ENCODE data around the gene RNF157.

Gene RNF157

DNA sequence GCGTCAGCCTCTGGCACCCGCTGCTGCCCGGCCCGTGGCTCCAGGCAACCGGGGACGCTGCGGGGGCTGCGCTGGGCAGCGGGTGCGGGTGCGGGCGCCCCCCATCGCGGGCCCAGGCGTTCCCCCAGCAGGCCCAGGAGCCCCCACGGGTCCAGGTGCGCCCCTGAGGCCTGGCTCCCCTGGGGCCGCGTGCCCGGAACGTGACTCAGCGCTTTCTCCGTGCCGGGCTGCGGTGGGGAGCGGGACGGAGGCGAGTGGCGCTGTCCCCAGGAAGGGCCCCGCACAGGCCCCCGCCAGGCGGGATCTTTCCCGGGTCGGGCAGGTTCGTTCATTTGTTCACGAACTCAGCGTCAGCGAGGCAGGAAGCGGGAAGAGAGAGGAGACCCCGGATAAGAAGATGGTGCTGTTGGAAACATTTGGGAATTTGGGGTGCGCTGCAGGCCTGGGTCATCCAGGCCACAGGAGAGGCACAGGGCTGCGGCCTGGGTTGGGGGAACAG, 118.3 kb downstream of the RNF157 start:
- no peak for DNase-seq

DNA sequence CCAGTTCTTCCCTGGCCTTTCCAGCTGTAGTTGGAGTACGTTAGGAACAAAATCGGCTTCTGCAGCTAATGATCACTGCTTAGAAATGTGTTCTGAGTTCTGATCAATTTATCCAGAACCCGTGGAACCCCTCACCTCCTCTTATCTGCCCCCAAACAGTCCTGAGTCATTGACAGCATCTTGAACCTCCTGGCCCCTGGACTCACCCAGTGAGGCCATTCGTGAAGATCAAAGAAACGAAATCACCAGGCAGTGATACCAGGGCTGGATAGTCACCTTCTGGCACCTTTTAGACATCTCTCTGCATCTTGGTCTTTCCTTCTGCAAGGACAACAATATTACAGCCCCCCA, 119.7 kb downstream of the RNF157 start:
- no peak for DNase-seq

DNA sequence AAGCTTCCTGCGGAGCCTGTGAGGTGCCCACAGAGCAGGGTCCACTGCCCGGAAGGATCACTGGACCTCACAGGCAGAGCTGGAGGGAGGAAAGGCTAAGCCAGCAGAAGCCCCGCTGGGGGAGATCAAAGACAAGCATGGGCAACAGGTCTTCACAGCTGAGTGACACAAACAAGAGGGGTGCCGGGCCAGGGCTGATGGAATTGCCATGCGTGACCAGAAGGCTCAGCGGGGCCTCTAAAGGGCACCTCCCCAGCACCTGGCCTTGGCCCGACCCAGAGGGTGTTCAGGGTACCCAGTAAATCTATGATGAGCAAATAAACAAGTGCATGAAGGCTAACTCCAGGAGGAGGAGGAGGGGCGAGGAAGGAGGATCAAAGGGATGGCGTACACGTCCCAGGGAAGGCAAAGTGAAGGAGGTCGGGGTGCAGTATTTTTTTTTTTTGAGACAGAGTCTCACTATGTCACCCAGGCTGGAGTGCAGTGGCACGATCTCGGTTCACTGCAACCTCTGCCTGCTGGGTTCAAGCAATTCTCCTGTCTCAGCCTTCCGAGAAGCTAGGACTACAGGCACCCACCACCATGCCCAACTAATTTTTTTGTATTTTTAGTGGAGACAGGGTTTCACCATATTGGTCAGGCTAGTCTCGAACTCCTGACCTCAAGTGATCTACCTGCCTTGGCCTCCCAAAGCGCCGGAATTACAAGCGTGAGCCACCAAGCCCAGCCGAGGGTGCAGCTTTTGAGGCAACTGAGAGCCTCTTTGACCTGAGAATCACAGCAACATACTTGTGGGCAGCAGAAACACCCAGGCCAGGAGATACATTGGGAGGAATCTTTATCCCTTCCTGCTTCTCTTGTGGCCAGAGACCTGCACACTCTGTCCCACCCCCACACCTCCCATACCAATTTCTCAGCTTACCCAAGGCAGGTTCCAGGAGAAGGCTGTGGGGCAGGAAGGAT, 120.6 kb downstream of the RNF157 start:
- no peak for DNase-seq

DNA sequence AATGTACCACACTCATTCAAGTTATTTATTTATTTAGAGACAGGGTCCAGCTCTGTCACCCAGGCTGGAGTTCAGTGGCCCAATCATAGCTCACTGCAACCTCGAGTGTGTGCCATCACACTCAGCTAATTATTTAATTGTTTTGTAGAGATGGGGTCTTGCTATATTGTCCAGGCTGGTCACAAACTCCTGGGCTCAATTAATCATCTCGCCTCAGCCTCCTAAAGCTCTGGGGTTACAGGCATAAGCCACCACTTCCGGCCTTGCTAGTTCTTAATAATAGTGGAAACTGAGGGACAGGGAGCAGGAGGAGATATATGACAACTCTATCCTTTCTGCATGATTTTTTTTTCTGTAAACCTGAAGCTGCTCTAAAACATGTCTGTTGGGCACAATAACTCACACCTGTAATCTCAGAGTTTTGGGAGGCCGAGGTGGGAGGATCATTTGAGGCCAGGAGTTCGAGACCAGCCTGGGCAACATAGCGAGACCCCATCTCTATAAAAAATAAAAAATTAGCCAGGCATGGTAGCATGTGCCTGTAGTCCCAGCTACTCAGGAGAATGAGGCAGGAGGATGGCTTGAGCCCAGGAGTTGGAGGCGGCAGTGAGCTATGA, 125.0 kb downstream of the RNF157 start:
- DNase-seq: no peak

DNA sequence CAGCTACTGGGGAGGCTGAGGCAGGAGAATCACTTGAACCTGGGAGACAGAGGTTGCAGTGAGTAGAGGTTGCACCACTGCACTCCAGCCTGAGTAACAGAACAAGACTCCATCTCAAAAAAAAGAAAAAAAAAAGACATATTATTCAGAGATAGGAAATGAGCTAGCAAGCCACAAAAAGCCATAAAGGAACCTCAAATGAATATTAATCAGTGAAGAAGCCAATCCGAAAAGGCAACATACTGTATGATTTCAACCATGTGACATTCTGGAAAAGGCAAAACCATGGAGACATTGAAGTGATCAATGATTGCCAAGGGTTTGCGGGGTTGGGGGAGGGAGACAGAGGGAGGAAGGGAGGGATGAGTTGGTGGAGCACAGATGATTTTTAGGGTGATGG, 128.3 kb downstream of the RNF157 start:
- no peak for DNase-seq

DNA sequence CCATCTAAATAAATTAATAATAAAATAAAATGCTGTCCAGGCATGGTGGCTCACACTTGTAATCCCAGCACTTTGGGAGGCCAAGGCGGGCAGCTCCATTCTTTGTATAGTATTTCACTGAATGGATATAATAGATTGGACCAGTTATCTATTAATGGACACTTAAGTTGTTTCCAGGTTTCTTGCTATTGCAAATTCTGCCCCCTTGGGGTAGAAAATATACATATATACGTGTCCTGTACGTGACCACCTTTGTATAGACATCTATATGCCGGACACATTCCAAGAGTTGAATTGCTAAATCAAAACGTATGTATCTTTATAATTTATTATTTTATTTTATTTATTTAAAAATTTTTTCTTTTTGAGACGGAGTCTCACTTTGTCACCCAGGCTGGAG, 132.8 kb downstream of the RNF157 start:
- no peak for DNase-seq

DNA sequence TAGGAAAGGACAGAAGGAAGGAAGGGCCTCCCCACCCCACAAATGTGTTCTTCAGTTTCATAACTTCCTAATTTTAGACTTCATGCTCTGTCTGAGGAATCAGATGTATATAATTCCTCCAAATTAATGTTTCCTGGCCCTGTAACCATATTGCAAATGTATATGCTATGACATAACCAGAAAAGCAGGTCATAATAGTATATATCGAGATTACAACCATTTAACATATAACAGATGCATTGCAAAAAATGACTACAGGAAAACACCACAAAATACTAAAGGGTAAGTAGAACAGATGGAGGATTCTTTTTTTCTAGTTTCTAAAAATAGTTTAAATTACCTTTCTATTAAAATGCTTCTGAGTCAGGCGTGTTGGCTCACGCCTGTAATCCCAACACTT, 133.6 kb downstream of the RNF157 start:
- DNase-seq: no peak

DNA sequence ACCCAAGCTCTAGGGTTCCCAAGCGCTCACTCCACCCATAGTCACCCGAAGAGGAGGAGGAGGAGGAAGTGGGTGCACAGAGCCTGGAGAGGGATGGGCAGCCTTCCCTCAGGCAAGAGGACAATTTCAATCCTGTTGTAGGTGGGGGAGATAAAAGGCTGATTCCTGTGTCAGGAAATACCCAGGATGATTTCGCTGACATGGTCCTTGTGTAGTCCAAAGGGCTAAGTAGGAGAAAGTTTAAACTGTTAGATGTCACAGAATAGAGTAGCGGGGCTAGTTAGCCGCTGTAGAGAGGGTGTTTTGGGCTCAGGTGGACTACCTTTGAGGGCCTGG, 135.4 kb downstream of the RNF157 start:
- DNase-seq: no peak

DNA sequence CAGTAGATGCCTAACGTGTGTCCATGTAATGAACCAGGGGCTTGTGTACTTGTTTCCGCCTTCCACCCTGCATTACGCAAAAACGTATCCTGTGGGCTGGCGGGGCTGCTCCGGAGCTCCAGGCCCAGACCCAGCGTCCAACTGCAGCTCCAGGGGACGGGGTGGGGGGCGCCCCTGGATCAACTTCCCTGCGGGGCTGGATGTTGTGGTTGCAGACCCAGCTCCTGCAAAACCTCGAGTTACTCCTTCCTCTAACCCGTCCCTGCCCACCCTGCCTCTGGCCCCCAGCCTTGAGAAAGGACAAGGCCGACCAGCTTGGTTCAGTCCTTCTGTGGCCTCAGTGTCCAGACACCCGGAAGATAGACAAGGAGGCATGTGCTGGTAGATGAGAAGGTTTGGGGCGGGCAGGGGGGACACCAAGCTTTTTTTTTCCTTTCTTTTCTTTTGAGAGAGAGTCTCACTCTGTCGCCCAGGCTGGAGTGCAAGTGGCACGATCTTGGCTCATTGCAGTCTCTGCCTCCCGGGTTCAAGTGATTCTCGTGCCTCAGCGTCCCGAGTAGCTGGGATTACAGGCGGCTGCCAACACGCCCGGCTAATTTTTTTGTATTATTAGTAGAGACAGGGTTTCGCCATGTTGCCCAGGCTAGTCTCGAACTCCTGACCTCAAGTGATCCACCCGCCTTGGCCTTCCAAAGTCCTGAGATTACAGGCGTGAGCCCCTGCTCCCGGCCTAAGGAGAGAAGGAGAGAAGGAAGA, 136.0 kb downstream of the RNF157 start:
- no peak for DNase-seq

DNA sequence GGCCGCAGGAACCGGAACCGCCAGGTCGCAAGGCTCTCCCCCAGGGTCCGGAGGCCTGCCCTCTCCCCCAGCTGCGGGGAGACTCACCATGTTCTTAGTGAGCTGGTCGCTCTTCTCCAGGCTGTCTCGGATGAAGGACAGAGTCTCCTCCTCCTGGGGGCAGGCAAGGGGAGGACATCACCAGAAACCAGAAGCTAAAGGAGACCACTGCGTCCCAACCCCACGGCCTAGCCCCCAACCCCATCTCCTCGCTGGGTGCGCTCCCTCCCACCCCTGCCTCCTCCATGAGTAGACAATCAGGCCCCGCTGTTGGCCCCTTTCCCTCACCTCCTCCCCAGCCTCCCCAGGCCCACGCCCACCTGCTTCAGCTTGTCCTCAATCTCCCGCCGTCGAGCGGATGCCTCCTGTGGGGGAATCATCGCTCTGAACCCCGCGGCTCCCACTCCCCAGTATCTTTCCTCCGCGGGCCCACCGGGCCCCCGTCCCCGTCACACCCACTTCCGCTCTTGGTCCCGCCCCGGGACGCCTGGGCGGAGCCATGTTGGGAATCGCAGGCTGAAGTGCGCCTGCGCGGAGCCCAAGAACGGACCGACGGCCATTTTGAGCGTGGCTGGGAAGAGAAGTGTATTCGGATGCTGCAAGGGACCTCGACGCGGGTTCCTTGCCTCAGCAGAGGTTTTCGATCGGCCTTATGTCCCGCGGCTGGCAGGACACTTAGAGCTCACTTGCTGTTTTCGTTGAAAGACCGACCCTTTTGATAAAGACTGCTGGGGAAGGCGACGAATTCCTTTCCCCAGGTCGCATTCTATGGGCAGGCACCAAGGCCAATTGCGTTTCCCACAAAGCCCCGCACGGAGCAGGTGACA, 136.8 kb downstream of the RNF157 start, which contains the start of gene EXOC7:
TSS of gene EXOC7 (minus strand) at position 514 of the 866 bp plus-strand sequence. CDS start at position 419, 95 bp downstream.
- peak; percentile 97 for DNase-seq

GRCh38 chr17:76102944-76103273, 137.4 kb downstream of the RNF157 start:
- DNase-seq: no peak

DNA sequence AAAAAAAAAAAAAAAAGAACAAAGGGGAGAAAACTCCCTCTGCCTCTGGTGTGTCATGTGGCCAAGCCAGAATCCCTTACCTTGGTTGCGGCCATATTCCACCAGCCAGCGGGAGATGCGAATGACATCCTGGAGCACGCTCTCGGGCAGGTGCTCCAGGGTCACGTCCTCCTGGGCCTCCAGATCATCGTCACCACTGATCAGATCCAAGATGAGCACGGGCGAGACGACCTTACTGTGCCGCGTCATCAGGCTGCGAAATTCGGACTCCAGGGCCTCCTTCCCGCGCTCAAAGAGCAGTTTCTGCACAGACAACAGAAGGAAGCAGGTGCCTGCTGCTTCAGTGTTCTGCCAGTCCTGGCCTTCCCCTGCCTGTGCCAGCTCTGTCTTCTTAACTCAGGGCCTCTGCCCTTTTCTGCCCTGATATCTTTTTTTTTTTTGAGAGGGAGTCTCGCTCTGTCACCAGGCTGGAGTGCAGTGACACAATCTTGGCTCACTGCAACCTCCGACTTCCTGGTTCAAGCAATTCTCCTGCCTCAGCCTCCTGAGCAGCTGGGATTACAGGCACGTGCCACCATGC, 142.5 kb downstream of the RNF157 start:
- DNase-seq: no peak

- no peak for DNase-seq
These were observed 144.3 kb downstream of the RNF157 start for GRCh38 chr17:76095943-76096342.

DNA sequence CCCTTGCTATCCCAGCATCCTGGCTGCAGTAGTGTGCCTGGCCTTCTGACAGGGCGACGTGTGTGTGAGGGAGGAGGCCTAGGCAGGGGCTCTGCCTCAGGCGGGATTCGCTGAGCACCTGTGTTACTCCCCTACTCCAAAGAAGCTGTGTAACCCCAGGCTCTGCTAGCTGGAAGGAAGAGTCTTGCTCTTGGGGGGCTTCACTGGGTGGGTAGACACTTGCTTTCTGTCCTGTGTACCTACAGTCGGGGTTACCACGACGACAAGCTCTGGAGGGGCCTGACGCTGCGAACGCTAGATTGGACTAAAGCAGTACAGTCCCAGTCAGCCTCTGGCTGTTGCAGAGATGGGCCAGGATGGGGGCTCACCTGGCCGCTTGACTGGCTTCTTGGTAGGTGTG, 146.2 kb downstream of the RNF157 start:
- no peak for DNase-seq

DNA sequence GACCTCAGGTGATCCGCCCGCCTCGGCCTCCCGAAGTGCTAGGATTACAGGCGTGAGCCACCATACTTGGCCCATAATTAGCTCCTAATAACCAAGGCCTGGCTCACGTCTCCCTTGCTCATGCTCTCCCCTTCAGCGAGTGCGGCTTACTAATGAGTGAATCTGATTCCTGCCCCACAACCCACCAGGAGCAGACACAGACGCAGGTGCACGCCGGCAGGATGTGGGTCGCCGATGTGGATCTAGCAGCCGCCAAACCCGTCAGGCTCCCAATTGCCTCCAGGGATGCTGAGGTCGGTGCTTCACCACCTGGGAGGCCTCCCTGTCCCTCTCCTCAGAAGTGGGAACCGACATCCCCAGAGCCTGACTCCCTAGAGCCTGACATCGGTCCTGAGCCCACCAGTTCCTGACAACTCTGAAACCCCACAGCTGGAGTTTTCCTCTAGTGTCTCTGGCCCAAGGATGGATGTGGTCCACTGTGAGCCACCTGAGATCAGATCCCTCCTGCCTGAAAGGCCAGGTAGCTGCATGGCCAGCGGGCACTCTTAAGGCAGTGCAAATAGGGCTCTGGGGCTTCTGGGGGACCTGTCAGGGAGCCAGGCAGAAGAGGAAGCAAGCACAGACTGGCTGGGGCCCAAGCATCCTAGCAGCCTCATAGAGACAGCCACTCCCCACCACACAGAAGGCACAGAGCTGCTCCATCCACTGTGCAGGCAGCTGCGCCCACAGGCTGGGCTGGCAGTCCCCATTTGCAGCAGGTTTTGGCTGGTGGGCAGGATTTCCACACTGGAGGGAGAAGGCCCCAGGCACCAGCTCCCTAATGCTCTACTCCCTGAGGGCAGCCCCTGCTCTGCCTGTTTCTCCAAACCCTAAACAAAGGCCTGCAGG, 147.5 kb downstream of the RNF157 start:
- DNase-seq: no peak
